ENCODE data around the gene PPIC. TPM values are rescaled to one million over a fixed set of nuclear protein-coding genes. Genes with fewer than 3 reads are reported as not detected.

The PPIC gene
- total and polyA plus RNA-seq, 11 donors, result 32.7 to 61.0 (median 43.1) TPM

DNA sequence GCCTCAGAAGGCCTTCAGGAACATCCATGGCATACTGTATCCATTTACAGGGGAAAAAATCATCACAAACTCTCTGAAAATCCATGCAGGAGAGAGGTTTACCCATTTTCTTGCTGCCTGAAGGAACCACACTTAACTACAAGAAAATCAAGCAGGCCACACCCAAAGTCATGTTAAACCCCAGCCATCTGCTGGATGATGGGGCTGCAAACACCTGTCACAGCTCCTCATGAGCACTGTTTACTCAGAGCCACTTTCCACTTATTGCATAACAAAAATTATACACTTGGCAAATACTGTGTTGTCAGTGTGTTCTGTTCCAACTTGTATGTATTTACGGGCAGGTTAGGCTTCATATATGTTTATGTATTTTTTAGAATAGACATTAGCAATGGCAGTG, 35.8 kb downstream of the PPIC start:
- DNase-seq, result no peak
- Histone ChIP-seq H3K27ac (no peak overlapping the region), H3K36me3 (peaks cover 0 to 8% (median 4%) of the 10 kb centered on the region in 9 donors), H3K4me3 (no peak overlapping the region), H3K9me3 (no peaks in the 10 kb centered on the region), H3K27me3 (no peaks in the 10 kb centered on the region), H3K4me1 (no peaks in the 10 kb centered on the region)
- intact Hi-C loops (cut with DNase I), result no loop called here
- no peak for ATAC-seq
- WGBS, 4 donors, result 97 to 99% (median 98%) methylated on average over 1 of the region's 1 CpG
- TF ChIP-seq, protein P1, sequence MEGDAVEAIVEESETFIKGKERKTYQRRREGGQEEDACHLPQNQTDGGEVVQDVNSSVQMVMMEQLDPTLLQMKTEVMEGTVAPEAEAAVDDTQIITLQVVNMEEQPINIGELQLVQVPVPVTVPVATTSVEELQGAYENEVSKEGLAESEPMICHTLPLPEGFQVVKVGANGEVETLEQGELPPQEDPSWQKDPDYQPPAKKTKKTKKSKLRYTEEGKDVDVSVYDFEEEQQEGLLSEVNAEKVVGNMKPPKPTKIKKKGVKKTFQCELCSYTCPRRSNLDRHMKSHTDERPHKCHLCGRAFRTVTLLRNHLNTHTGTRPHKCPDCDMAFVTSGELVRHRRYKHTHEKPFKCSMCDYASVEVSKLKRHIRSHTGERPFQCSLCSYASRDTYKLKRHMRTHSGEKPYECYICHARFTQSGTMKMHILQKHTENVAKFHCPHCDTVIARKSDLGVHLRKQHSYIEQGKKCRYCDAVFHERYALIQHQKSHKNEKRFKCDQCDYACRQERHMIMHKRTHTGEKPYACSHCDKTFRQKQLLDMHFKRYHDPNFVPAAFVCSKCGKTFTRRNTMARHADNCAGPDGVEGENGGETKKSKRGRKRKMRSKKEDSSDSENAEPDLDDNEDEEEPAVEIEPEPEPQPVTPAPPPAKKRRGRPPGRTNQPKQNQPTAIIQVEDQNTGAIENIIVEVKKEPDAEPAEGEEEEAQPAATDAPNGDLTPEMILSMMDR (IDR thresholded peaks at IDR 0.05), result no peak
- no peak for TF ChIP-seq POLR2A (IDR thresholded peaks at IDR 0.05)

DNA sequence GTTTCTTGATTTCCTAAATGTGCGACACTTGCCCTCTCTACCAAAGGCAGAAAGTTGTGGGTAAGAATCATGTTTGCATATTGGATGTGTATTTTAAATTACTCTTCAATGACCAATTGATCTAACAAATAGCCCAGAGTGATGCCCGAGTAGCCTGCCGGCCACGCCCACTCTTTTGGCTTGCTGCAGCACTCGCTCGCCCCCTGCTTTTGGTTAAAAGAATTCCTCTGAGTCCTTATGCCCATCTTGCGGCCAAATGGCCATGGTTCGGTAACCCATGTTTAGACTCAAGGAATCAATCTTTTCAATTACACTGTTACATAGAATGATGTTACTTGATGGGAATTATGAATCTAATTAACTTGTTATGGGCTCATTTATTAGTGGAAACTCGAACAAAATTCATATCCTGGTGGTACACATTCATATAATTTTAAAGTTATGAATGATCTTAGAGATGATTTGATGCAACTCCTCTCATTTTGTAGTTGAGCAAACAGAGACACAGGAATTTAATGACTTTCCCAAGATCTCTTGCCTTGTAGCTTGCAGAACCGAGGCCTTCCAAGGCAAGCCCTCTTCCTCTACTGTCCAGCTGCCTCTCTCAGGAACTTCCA, 36.5 kb downstream of the PPIC start:
- Histone ChIP-seq H3K9me3 (no peaks in the 10 kb centered on the region), H3K4me1 (no peaks in the 10 kb centered on the region), H3K27ac (no peak overlapping the region), H3K27me3 (no peaks in the 10 kb centered on the region), H3K4me3 (no peak overlapping the region), H3K36me3 (peaks cover 0 to 6% (median 4%) of the 10 kb centered on the region in 9 donors)
- DNase-seq (peak in 2 of 5 donors; percentile 15 to 25), ATAC-seq (no peak)
- WGBS, 4 donors, result 68 to 75% (median 71%) methylated on average over 10 of the region's 10 CpGs
- TF ChIP-seq POLR2A (IDR thresholded peaks at IDR 0.05), result no peak
- TF ChIP-seq, protein P1 (IDR thresholded peaks at IDR 0.05), result peak in 8 of 12 donors; percentile 15 to 48 (median 30)
- intact Hi-C loops (cut with DNase I), result no loop called here

DNA sequence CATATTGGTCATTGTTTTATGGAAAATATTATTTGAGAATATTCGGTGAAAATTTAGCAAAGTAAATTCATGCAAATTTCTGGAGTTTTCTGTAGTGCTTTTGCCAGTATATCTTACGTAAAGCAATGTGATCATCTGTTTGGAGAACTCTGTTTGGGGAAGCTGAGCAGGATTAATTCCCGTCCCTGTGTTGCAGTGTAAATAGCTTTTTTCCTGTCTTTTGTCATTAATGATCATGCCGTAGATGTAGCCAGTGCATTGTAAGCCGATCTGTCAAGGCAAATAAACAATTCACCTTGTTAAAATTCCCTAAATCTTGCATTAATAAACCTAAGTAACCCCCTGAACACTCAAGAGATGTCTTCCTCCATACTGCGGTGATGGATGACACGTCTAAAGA, 39.2 kb downstream of the PPIC start:
- 80 to 89% (median 87%) methylated on average over 7 of the region's 7 CpGs for WGBS, 4 donors
- ATAC-seq (no peak), DNase-seq (no peak)
- no peak overlapping the region for H3K4me3 ChIP-seq
- no peaks in the 10 kb centered on the region for H3K9me3 ChIP-seq
- no peaks in the 10 kb centered on the region for H3K27me3 ChIP-seq
- TF ChIP-seq, protein P1 (IDR thresholded peaks at IDR 0.05), result no peak
- TF ChIP-seq POLR2A (IDR thresholded peaks at IDR 0.05), result no peak
- no peaks in the 10 kb centered on the region for H3K4me1 ChIP-seq
- H3K27ac ChIP-seq, result no peak overlapping the region
- intact Hi-C loops (cut with DNase I), result no loop called here
- peaks cover 0 to 6% (median 0%) of the 10 kb centered on the region in 9 donors for H3K36me3 ChIP-seq

DNA sequence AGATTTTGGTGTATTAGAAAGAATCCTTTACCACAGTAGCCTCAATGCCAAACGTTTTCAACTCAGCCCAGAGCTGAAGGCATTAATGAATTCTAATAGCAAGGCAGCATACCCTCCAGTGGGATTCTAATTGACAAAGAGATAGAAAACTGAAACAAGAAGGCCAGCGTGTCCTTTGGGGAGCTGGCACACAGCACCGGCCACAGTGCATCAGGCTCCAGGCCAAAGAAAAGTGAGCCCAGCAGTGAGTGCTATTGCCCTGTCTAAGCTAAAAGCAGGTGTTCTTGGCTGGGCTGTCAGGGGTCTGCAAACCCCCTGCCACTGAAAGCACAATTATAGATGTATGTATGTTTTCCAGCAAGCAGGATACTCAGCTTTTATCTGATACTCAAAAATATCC, 40.4 kb downstream of the PPIC start:
- Histone ChIP-seq H3K4me3 (no peak overlapping the region), H3K27me3 (no peaks in the 10 kb centered on the region), H3K9me3 (no peaks in the 10 kb centered on the region), H3K27ac (no peak overlapping the region), H3K4me1 (no peaks in the 10 kb centered on the region), H3K36me3 (peaks cover 0 to 5% (median 0%) of the 10 kb centered on the region in 9 donors)
- 64 to 73% (median 68%) methylated on average over 3 of the region's 3 CpGs for WGBS, 4 donors
- no peak for TF ChIP-seq POLR2A (IDR thresholded peaks at IDR 0.05)
- TF ChIP-seq, protein P1 (IDR thresholded peaks at IDR 0.05), result no peak
- intact Hi-C loops (cut with DNase I), result no loop called here
- no peak for DNase-seq
- ATAC-seq, result peak in 1 of 4 donors; percentile 44
